HG02938 (cell line): ENCODE results near the gene NELFA.
"Not testable (repeated sequence)": the region's sequence is repeated elsewhere in the genome, so short reads cannot be mapped to it uniquely, and the experiment has no call there.

Source experiments
- ATAC-seq: cut with Tn5 transposase; IDR thresholded peaks from one replicate; pipeline ENCODE4 v1.9.1; 2021; ENCODE audit warnings: mild to moderate bottlenecking, moderate library complexity; ENCODE audit not compliant: unreplicated experiment

NELFA gene

DNA sequence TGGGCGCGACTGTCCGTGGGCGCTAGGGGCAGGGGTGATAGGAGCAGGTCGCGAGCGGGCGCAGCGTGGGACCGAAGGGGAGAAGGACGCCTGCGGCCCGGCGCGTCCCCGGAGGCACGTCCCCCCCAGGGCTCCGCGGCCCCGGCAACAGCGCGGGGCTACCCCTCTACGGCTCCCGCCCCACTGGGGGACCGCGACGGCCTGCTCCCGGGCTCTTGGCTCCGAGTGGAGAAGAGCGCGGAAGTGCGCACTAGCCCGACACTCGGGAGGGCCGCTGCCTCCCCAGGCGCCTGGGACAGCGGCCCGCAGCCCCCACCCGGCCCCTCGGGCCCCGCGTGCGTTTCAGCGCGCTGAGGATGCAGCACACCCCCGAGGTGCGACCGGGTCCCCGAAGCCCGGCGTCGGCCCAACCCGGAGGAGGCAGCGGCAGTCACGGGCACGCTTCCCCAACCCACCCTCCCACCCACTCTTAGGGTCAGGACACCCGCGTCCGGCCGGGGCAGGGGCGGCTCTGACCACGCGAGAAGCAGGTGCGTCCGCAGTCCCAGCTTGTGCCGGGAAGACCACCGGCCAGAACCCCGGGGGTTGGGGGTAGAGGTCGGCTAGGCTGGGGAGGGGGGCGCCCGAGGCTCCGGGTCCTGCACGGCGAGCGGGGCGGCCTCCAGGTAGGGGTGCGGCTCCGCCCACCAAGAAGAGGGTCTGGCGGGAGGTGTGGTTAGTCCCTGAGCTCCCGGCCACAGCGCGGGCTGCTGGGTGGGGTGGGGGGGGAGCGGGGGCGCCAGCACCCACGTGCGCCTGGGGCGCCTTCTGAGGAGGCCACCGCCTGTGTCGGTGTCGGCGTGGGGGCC lies 31.8 kb upstream of the NELFA start:
- no peak for ATAC-seq

DNA sequence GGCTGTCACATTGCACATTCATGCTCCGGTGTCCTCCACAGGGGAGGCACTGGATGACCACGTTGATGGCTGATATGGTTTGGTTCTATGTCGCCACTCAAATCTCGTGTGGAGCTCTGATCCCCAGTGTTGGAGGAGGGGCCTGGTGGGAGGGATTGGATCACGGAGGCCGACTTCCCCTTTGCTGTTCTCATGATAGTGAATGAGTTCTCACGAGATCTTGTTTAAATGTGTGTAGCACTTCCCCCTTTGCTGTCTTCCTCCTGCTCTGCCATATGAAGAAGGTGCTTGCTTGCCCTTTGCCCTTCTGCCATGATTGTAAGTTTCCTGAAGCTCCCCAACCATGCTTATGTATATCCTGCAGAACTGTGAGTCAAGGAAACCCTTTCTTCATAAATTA lies 28.1 kb upstream of the NELFA start:
- ATAC-seq, result no peak

DNA sequence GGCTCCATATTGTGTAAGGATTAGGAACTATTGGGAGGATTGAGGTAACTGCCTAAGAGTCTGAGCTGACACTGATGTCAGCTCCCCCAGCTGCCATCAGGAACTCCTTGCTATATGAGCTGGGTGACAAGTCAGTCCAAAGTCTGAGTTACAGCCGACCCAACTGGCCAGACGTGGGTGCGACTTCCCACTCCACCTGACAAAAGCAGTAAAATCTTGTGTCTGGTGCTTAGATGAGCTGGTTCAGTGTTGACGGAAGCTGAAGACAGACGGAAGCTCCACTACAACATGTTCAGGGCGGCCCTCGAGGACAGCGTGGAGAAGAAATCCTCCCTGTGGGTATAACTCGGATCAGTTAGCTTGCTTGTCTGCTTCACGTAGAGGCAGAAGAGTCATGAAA lies 27.6 kb upstream of the NELFA start:
- no peak for ATAC-seq

DNA sequence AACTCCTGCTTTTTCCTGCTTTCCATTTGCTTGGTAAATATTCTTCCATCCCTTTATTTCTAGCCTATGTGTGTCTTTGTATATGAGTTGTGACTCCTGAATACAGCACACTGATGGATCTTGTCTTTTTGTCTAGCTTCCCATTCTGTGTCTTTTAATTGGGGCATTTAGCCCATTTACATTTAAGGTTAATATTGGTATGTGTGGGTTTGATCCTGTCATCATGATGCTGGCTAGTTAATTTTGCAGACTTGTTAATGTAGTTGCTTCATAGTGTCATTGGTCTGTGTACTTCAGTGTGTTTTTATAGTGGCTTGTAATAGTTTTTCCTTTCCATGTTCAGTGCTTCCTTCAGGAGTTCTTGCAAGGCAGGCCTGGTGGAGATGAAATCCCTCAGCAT lies 22.4 kb upstream of the NELFA start:
- not testable (repeated sequence) for ATAC-seq

DNA sequence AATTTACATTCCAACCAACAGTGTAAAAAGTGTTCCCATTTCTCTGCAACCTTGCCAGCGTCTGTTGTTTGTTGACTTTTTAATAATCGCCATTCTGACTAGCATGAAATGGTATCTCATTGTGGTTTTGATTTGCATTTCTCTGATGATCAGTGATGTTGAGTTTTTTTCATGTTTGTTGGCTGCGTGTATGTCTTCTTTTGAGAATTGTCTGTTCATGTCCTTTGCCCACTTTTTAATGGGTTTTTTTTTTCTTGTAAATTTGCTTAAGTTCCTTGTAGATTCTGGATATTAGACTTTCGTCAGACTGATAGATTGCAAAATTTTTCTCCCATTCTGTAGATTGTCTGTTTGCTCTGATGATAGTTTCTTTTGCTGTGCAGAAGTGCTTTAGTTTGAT lies 18.3 kb upstream of the NELFA start:
- not testable (repeated sequence) for ATAC-seq

DNA sequence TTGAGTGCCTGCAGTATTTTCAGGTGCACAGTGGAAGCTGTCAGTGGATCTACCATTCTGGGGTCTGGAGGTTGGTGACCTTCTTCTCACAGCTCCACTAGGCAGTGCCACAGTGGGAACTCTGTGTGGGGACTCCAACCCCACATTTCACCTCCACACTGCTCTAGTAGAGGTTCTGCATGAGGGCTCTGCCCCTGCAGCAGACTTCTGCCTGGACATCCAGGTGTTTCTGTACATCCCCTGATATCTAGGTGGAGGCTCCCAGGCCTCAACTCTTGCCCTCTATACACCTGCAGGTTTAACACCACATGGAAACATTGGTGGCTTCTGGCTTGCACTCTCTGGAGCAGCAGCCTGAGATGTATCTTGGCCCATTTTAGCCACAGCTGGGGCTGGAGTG lies 17.0 kb upstream of the NELFA start:
- ATAC-seq, result no peak

DNA sequence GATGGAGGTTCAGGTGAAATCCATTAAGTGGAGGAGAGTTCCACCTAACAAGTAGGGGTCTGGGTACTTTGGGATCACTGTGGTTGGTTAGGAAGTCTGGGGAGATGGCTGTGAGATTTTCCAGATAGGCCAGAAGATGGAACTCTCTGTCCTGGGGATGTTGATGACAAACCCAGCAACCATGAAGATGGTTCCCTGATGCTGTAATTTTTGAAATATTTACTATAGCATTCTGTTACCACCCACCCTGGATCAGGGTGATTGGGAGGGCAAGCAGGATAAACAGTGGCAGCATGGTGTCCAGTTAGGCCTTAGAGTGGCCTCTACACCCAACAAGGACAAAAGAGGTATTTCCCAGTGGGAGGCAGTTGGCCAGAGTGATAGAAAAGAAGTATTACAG lies 15.9 kb upstream of the NELFA start:
- ATAC-seq, result no peak

DNA sequence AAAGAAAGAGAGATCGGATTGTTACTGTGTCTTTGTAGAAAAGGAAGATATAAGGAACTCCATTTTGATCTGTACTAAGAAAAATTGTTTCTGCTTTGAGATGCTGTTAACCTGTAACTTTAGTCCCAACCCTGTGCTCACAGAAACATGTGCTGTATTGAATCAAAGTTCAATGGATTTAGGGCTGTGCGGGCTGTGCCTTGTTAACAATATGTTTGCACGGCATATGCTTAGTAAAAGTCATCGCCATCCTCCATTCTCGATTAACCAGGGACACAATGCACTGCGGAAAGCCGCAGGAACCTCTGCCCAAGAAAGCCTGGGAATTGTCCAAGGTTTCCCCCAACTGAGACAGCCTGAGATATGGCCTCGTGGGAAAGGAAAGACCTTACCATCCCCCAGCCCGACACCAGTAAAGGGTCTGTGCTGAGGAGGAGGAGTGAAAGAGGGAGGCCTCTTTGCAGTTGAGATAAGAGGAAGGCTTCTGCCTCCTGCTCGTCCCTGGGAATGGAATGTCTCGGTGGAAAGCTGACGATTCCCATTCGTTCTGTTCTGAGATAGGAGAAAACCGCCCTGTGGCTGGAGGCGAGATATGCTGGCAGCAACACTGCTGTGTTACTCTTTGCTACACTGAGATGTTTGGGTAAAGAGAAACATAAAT lies 12.7 kb upstream of the NELFA start:
- ATAC-seq, result not testable (repeated sequence)

DNA sequence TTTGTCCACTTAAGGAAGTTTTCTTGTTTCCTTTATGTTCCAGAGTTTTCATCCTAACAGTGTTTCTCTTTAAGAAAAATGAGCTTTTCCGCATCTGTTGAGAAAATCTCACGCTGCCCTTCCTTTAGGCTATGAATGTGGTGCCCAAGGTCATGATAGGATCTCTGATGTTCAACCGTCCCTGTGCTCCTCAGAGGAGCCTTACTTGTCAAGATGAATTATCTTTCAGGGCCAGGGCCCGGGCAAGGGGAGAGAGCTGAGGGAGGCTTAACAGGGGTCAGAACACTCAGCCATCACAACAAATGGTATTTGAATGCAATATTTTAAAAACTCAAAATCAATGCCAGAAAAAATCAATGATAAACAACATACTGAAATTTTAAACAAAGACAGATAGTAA lies 6.2 kb upstream of the NELFA start:
- no peak for ATAC-seq

DNA sequence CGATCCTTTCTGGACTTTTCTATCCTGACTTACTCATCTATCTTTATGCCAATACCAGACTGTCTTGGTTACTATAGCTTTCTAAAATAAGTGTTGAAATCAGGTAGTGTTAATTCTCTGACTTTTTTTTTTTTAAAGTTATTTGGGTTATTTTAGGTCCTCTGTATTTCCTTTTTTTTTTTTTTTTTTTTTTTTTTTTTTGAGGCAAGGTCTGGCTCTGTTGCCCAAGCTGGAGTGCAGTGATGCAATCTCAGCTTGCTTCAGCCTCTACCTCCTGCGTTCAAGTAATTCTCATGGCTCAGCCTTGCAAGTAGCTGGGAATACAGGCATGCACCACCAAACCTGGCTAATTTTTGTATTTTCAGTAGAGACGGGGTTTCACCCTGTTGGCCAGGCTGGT lies 2.8 kb upstream of the NELFA start:
- ATAC-seq, result no peak

DNA sequence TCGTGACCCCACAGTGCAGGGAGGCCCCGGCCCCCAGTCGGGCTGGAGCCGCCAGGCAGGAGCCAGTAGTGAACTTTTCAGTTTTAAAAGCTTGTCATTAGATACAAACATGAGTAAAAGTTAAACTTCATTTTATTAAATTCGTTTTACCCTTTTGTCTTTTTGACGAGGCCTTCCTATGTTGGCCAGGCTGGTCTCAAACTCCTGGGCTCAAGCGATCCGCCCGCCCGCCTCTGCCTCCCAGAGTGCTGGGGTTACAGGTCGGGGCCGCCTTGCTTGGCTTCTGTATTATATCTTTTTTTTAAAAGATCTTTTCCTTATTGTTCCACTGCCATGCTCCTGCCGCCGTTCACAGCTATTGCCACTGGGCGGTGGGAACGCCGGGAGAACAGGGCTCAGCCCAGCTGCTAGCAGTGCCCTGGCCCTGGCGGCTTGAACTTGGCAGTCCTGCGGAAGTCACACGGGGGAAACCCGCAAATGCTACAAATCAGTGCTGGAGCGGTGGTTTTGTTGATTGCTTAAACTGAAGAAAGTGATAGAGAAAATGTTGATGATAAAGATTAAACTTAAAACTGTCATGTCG lies 968 bp upstream of the NELFA start:
- peak; percentile 11 for ATAC-seq

DNA sequence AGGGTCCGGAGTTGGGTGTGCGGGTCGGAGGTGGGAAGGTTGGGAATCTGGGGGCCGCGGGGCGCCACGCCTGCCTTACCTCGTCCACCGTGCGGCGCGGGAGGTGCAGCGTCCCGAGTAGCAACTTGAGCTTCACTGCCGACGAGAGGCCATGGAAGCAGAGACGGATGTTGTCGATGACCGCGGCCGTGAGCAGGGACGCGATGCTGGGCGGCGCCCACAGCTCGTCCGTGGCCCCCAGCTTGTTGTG lies 178 bp downstream of the NELFA start:
- ATAC-seq, result no peak

DNA sequence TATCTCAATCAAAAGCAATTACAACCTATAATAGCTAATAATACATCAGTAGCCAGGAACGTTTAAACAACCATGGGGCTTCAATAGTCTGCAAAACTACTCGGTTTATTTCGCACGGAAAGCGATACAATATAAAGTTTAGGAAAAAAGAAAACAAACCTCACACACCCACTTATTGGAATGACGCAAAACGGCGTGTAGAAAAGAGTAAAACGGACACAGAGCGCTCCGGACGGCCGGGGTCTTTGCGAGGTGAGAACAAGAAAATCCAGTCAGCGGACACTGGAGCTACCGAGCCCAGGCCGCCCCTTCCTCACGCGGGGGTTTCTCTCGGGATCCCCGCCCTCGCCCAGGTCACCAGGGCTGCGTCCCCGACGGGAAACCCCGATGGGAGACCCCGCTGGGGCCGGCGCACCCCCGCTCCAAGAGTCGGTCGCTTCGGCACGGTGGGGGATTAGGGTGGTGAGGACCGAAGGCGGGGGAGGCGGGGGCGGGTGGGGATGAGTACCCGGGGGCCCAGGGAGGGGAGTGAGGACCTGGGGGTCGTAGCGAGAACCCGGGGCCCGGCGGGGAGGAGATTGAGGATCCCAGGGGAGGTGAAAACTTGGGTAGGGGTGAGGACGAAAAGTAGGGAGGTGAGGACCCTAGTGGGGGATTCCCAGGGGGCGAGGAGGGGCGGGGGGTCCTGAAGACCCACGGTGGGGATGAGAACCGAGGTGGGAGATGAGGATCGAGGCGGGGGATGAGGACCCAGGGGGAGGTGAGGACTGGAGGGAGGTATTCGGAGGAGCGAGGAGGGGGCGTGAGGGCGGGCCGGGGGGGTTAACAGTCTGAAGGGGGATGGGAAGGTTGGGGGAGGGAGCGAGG lies 737 bp downstream of the NELFA start:
- no peak for ATAC-seq

DNA sequence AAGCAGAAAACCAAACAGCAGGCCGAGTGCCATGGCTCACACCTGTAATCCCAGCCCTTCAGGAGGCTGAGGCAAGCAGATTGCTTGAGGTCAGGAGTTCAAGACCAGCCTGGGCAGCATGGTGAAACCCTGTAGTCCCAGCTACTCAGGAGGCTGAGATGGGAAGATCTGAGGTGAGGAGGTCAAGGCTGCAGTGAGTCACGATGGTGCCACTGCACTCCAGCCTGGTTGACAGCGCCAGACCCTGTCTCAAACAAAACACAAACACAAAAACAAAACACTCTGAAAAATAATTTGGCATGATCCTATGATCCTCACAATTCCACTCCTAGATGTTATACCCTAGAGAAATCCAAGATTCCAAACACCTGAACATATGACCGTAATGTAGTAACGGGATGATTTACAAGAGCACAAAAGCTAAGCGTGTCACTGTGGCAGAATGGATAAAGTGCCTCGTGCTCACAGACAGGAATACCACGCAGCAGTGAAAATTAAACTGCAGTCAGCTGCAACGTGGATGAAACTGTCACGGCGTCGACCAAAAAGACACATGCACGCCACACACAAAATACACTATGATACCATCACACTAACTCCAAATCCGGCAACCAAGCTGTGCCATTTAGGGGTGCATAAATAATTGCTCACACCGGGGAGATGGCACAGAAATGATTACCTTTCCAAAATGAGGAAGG lies 1.7 kb downstream of the NELFA start:
- ATAC-seq, result no peak

DNA sequence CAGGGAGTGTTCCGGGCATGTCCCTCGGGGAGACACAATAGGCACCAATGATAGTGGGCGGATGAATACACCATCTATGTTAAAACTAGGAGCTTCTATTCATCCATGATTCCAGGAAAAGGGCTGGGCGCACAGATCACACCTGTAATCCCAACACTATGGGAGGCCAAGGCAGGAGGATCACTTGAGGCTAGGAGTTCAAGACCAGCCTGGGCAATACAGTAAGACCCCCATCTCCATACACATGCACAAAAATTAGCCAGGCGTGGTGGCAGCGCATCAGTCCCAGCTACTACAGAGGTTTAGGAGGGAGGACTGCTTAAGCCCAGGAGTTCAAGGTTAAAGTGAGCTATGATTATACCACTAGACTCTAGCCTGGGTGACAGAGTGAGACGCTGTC lies 2.4 kb downstream of the NELFA start:
- no peak for ATAC-seq

DNA sequence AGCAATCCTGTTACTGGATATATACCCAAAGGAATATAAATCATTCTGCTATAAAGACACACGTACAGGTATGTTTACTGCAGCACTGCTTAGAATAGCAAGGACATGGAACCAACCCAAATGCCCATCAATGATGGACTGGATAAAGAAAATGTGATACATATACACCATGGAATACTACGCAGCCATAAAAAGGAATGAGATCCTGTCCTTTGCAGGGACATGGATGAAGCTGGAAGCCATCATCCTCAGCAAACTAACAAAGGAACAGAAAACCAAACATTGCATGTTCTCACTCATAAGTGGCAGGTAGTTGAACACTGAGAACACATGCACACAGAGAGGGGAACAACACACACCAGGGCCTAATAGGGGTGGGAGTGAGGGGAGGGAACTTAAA lies 5.4 kb downstream of the NELFA start:
- ATAC-seq, result not testable (repeated sequence)

DNA sequence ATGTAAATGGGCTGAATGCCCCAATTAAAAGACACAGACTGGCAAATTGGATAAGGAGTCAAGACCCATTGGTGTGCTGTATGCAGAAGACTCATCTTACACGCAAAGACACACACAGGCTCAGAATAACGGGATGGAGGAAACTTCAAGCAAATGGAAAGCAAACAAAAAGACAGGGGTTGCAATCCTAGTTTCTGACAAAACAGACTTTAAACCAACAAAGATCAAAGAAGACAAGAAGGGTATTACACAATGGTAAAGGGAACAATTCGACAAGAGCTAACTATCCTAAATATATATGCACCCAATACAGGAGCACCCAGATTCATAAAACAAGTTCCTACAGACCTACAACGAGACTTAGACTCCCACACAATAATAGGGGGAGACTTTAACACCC lies 9.5 kb downstream of the NELFA start:
- not testable (repeated sequence) for ATAC-seq

DNA sequence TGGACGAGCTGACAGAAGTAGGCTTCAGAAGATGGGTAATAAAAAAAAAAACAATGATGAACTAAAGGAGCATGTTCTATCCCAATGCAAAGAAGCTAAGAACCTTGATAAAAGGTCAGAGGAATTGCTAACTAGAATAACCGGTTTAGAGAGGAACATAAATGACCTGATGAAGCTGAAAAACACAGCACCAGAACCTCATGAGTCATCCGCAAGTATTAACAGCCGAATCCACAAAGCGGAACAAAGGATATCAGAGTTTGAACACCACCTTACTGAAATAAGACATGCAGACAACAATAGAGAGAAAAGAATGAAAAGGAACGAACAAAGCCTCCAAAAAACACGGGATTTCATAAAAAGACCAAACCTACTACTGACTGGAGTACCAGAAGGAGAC lies 10.5 kb downstream of the NELFA start:
- no peak for ATAC-seq

DNA sequence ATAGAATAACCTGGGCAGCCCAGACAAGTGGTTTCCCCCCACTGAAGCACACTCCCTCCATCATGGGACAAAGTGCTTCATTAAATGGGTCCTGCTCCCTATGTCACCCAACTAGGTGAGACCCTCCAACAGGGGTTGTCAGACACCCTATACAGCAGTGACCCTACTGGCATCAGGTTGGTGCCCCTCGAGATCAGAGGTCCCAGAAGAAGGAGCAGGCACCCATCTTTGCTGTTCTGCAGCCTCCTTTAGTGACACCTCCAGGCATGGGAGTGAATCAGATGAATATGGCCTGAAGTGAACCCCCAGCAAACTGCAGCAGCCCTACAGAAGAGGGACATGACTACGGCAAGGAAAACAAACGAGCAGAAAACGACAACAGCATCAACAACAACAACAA lies 11.1 kb downstream of the NELFA start:
- ATAC-seq, result no peak

DNA sequence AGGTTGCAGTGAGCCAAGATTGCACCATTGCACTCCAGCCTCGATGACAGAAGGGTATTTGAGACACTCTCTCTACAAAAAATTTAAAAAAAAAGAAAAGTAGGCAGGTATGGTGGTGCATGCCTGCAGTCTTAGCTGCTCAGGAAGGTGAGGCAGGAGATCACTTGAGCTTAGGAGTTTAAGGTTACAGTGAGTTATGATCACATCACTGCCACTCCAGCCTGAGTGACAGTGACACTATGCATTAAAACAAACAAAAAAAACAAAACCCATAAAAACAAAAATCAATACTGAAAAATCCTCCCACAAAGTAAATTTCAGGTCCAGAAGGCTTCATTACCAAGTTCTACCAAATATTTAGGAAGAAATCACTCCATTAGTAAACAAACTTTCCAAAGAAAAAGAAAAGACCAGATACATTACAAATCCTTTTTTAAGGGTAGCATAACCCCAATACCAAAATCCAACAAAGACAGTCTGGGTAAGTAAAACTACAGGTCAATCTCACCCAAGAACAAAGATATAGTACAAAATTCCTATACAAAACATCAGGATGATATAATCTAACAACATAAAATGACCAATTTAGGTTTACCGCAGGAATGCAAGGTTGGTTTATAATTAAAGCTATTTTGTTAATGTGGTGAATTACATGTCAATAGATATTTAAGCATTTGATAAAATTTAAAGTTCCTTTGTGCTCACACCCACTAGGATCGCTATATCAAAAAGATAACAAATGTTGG lies 11.7 kb downstream of the NELFA start:
- ATAC-seq, result no peak
